HEK293 (cell line): ENCODE data around the gene SEC11C.

Experiments
- CTCF ChIA-PET: fragments of 350-600 bp; formaldehyde crosslinking; extraction: SDS; loops from one replicate; lab custom pipeline; 2021; ENCODE audit warnings: antibody characterized with exemption; lab: Yijun Ruan, JAX
- POLR2A ChIA-PET: fragments of 300-600 bp; formaldehyde crosslinking; extraction: SDS; loops from one replicate; lab custom pipeline; 2020; ENCODE audit warnings: antibody characterized with exemption, inconsistent platforms; lab: Yijun Ruan, JAX
- H3K27ac ChIP-seq: fragments of 200-500 bp; sonication (Bioruptor generic); 2 replicates; pipeline ENCODE4 v1.5.1; 2014; ENCODE audit warnings: low read depth, low read length, control low read depth, inconsistent platforms; ENCODE audit errors: extremely low read depth
- H3K36me3 ChIP-seq, 2 experiments: fragments of 200-500 bp in 1 of 2; sonication (Bioruptor generic) in 1 of 2; 1 replicate in 1 of 2; 2 replicates in 1 of 2; pipeline ENCODE4 v1.5.1; 2014 to 2017; ENCODE audit warnings: inconsistent platforms in 2 of 2, low read length in 2 of 2; ENCODE audit not compliant: control insufficient read depth in 2 of 2, insufficient read depth in 1 of 2
- H3K4me1 ChIP-seq: fragments of 200-500 bp; sonication (Bioruptor generic); 2 replicates; pipeline ENCODE4 v1.5.1; 2014; ENCODE audit warnings: mild to moderate bottlenecking, low read length, inconsistent platforms; ENCODE audit not compliant: control insufficient read depth, insufficient read depth
- H3K4me3 ChIP-seq: 2 replicates; pipeline ENCODE4 v1.5.1; 2011; ENCODE audit warnings: low read depth, mild to moderate bottlenecking, control low read depth, low read length, moderate library complexity
- H3K9me3 ChIP-seq: fragments of 200-500 bp; sonication (Bioruptor generic); 2 replicates; pipeline ENCODE4 v1.5.1; 2014; ENCODE audit warnings: low read depth, low read length, inconsistent platforms; ENCODE audit not compliant: control insufficient read depth, insufficient read depth
- BCL11B ChIP-seq: fragments of 450-650 bp; formaldehyde crosslinking; IDR thresholded peaks from 2 replicates; pipeline ENCODE4 v1.5.1; 2016; ENCODE audit warnings: low read depth, missing biosample characterization, missing genetic modification characterization
- HOXA7 ChIP-seq: sonication (generic); formaldehyde crosslinking; IDR thresholded peaks from 2 replicates; pipeline ENCODE4 v1.8.1; 2022; ENCODE audit warnings: missing genetic modification reagents, borderline replicate concordance
- ZBTB7A ChIP-seq: fragments of 450-650 bp; formaldehyde crosslinking; IDR thresholded peaks from 2 replicates; pipeline ENCODE4 v1.5.1; 2016; ENCODE audit warnings: low read depth, missing biosample characterization, missing genetic modification characterization
- ZNF140 ChIP-seq: fragments of 450-650 bp; formaldehyde crosslinking; IDR thresholded peaks from 2 replicates; pipeline ENCODE4 v1.5.1; 2016; ENCODE audit warnings: missing biosample characterization, missing genetic modification characterization
- ZNF148 ChIP-seq: fragments of 450-650 bp; formaldehyde crosslinking; IDR thresholded peaks from 2 replicates; pipeline ENCODE4 v1.5.0; 2017; ENCODE audit warnings: missing biosample characterization, missing genetic modification characterization, borderline replicate concordance
- ZNF175 ChIP-seq: fragments of 450-650 bp; formaldehyde crosslinking; IDR thresholded peaks from 2 replicates; pipeline ENCODE4 v1.5.1; 2016; ENCODE audit warnings: missing biosample characterization, missing genetic modification characterization
- ZNF202 ChIP-seq: fragments of 450-650 bp; formaldehyde crosslinking; IDR thresholded peaks from 2 replicates; pipeline ENCODE4 v1.5.1; 2016; ENCODE audit warnings: missing biosample characterization, missing genetic modification characterization, borderline replicate concordance
- ZNF214 ChIP-seq: fragments of 450-650 bp; formaldehyde crosslinking; IDR thresholded peaks from 2 replicates; pipeline ENCODE4 v1.5.1; 2017; ENCODE audit warnings: missing biosample characterization, mild to moderate bottlenecking, missing genetic modification characterization, borderline replicate concordance
- ZNF239 ChIP-seq: fragments of 450-650 bp; formaldehyde crosslinking; IDR thresholded peaks from 2 replicates; pipeline ENCODE4 v1.5.1; 2016; ENCODE audit warnings: missing biosample characterization, missing genetic modification characterization
- ZNF48 ChIP-seq: fragments of 450-650 bp; formaldehyde crosslinking; IDR thresholded peaks from 2 replicates; pipeline ENCODE4 v1.5.1; 2016; ENCODE audit warnings: missing biosample characterization, missing genetic modification characterization
- ZNF501 ChIP-seq: fragments of 450-650 bp; formaldehyde crosslinking; IDR thresholded peaks from 2 replicates; pipeline ENCODE4 v1.5.1; 2016; ENCODE audit warnings: missing biosample characterization, missing genetic modification characterization
- ZNF514 ChIP-seq: fragments of 450-650 bp; formaldehyde crosslinking; IDR thresholded peaks from 2 replicates; pipeline ENCODE4 v1.5.1; 2016; ENCODE audit warnings: missing biosample characterization, missing genetic modification characterization
- ZNF670 ChIP-seq: fragments of 450-650 bp; formaldehyde crosslinking; IDR thresholded peaks from 2 replicates; pipeline ENCODE4 v1.5.1; 2016; ENCODE audit warnings: missing biosample characterization, missing genetic modification characterization, low read depth
- ZNF677 ChIP-seq: fragments of 450-650 bp; IDR thresholded peaks from 2 replicates; pipeline ENCODE4 v1.5.0; 2018; ENCODE audit warnings: missing biosample characterization, mild to moderate bottlenecking, missing genetic modification characterization, moderate library complexity
- ZNF704 ChIP-seq: fragments of 450-650 bp; formaldehyde crosslinking; IDR thresholded peaks from 2 replicates; pipeline ENCODE4 v1.5.1; 2016; ENCODE audit warnings: missing biosample characterization, missing genetic modification characterization
- ZNF843 ChIP-seq: fragments of 450-650 bp; formaldehyde crosslinking; IDR thresholded peaks from 2 replicates; pipeline ENCODE4 v1.5.1; 2016; ENCODE audit warnings: missing biosample characterization, missing genetic modification characterization
- ZSCAN16 ChIP-seq: fragments of 450-650 bp; formaldehyde crosslinking; IDR thresholded peaks from 2 replicates; pipeline ENCODE4 v1.5.1; 2016; ENCODE audit warnings: missing biosample characterization, missing genetic modification characterization
- ZSCAN5A ChIP-seq: fragments of 450-650 bp; formaldehyde crosslinking; IDR thresholded peaks from 2 replicates; pipeline ENCODE4 v1.5.1; 2016; ENCODE audit warnings: missing biosample characterization, missing genetic modification characterization
- TF ChIP-seq, protein P1 (sequence below): fragments of 450-650 bp; formaldehyde crosslinking; IDR thresholded peaks from 2 replicates; pipeline ENCODE4 v1.5.1; 2016; ENCODE audit warnings: missing biosample characterization, missing genetic modification characterization, borderline replicate concordance
- TF ChIP-seq, protein P2 (sequence below): fragments of 450-650 bp; formaldehyde crosslinking; IDR thresholded peaks from 2 replicates; pipeline ENCODE4 v1.5.1; 2016; ENCODE audit warnings: missing biosample characterization, missing genetic modification characterization
- TF ChIP-seq, protein P3 (sequence below): fragments of 450-650 bp; formaldehyde crosslinking; IDR thresholded peaks from 2 replicates; pipeline ENCODE4 v1.5.1; 2017; ENCODE audit warnings: missing biosample characterization, missing genetic modification characterization
- TF ChIP-seq, protein P4 (sequence below): fragments of 450-650 bp; formaldehyde crosslinking; IDR thresholded peaks from 2 replicates; pipeline ENCODE4 v1.5.1; 2016; ENCODE audit warnings: missing biosample characterization, missing genetic modification characterization

SEC11C gene

DNA sequence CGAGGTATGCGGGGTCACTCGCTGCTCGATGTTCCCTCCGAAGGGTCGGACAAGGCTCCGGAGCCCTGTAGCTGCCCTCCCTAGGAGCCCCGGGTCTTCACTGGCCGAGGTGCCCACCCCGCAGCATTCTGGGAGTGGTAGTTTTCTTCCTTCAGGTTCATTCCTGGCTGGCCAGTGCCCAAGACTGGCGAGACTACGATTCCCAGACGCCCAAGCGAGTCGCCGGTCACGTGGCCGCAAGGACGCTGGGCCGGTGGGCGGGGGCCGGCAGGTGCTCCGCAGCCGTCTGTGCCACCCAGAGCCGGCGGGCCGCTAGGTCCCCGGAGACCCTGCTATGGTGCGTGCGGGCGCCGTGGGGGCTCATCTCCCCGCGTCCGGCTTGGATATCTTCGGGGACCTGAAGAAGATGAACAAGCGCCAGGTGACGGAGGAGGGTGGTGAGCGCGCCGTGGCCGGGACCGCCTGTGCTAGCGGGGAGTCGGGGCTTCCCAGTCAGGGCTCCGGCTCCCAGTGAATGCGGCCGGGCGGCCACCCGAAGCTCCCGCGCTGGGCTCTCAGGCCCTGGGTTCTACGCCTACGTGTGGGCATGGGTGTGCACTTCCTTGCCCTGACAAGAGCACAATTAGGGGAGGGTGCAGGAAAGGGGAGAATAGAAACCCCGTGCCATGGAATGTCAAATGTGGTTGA is at the start of gene SEC11C:
Gene SEC11C (plus strand): TSS at position 270 of the 687 bp plus-strand sequence. CDS start 65 bp downstream, at position 335.
- ChIA-PET POLR2A (interaction anchor here (0.7 to 1.6 kb wide), 3 partner anchors 10 to 16 kb away, joined by 3 to 4 read pairs (median 3); no protein-coding TSS in a partner anchor), CTCF (interaction anchor here (0.6 to 1.6 kb wide), 7 partner anchors 50 to 1048 kb away, joined by 3 to 5 read pairs (median 3); partner anchors contain the start of gene RAX)
- H3K4me1 ChIP-seq: peaks cover 16% of the 10 kb centered on the region
- peak within 1 kb of the TSS; percentile 81 for H3K4me3 ChIP-seq
- H3K9me3 ChIP-seq: no peaks in the 10 kb centered on the region
- peak within 1 kb of the TSS; percentile 88 for H3K27ac ChIP-seq
- H3K36me3 ChIP-seq: no peaks in the 10 kb centered on the region
- TF ChIP-seq ZSCAN5A (tag by site-specific recombination): no peak
- no peak for TF ChIP-seq ZNF48 (tag by site-specific recombination)
- no peak for TF ChIP-seq ZNF214 (tag by site-specific recombination)
- TF ChIP-seq ZNF704 (tag by site-specific recombination): no peak
- no peak for TF ChIP-seq ZNF514 (tag by site-specific recombination)
- TF ChIP-seq ZNF175 (tag by site-specific recombination): no peak
- TF ChIP-seq ZNF140: no peak
- TF ChIP-seq, protein P1, sequence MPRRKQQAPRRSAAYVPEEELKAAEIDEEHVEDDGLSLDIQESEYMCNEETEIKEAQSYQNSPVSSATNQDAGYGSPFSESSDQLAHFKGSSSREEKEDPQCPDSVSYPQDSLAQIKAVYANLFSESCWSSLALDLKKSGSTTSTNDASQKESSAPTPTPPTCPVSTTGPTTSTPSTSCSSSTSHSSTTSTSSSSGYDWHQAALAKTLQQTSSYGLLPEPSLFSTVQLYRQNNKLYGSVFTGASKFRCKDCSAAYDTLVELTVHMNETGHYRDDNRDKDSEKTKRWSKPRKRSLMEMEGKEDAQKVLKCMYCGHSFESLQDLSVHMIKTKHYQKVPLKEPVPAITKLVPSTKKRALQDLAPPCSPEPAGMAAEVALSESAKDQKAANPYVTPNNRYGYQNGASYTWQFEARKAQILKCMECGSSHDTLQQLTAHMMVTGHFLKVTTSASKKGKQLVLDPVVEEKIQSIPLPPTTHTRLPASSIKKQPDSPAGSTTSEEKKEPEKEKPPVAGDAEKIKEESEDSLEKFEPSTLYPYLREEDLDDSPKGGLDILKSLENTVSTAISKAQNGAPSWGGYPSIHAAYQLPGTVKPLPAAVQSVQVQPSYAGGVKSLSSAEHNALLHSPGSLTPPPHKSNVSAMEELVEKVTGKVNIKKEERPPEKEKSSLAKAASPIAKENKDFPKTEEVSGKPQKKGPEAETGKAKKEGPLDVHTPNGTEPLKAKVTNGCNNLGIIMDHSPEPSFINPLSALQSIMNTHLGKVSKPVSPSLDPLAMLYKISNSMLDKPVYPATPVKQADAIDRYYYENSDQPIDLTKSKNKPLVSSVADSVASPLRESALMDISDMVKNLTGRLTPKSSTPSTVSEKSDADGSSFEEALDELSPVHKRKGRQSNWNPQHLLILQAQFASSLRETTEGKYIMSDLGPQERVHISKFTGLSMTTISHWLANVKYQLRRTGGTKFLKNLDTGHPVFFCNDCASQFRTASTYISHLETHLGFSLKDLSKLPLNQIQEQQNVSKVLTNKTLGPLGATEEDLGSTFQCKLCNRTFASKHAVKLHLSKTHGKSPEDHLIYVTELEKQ (tag by site-specific recombination): no peak
- 0 out of 2 replicates have a peak, but pooled peaks have one; percentile 68 for TF ChIP-seq HOXA7 (CRISPR knock-in tag)
- TF ChIP-seq ZNF670 (tag by site-specific recombination): no peak
- no peak for TF ChIP-seq ZNF843 (tag by site-specific recombination)
- TF ChIP-seq ZNF677 (tag by site-specific recombination): no peak
- peak; percentile 47 for TF ChIP-seq ZNF501 (tag by site-specific recombination)
- no peak for TF ChIP-seq BCL11B (tag by site-specific recombination)
- TF ChIP-seq, protein P2, sequence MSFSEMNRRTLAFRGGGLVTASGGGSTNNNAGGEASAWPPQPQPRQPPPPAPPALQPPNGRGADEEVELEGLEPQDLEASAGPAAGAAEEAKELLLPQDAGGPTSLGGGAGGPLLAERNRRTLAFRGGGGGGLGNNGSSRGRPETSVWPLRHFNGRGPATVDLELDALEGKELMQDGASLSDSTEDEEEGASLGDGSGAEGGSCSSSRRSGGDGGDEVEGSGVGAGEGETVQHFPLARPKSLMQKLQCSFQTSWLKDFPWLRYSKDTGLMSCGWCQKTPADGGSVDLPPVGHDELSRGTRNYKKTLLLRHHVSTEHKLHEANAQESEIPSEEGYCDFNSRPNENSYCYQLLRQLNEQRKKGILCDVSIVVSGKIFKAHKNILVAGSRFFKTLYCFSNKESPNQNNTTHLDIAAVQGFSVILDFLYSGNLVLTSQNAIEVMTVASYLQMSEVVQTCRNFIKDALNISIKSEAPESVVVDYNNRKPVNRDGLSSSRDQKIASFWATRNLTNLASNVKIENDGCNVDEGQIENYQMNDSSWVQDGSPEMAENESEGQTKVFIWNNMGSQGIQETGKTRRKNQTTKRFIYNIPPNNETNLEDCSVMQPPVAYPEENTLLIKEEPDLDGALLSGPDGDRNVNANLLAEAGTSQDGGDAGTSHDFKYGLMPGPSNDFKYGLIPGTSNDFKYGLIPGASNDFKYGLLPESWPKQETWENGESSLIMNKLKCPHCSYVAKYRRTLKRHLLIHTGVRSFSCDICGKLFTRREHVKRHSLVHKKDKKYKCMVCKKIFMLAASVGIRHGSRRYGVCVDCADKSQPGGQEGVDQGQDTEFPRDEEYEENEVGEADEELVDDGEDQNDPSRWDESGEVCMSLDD (tag by site-specific recombination): no peak; the same call in 1 of the 2 replicates
- no peak for TF ChIP-seq ZSCAN16
- TF ChIP-seq, protein P3, sequence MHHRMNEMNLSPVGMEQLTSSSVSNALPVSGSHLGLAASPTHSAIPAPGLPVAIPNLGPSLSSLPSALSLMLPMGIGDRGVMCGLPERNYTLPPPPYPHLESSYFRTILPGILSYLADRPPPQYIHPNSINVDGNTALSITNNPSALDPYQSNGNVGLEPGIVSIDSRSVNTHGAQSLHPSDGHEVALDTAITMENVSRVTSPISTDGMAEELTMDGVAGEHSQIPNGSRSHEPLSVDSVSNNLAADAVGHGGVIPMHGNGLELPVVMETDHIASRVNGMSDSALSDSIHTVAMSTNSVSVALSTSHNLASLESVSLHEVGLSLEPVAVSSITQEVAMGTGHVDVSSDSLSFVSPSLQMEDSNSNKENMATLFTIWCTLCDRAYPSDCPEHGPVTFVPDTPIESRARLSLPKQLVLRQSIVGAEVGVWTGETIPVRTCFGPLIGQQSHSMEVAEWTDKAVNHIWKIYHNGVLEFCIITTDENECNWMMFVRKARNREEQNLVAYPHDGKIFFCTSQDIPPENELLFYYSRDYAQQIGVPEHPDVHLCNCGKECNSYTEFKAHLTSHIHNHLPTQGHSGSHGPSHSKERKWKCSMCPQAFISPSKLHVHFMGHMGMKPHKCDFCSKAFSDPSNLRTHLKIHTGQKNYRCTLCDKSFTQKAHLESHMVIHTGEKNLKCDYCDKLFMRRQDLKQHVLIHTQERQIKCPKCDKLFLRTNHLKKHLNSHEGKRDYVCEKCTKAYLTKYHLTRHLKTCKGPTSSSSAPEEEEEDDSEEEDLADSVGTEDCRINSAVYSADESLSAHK (tag by site-specific recombination): peak; percentile 48; the same call in 1 of the 2 replicates
- no peak for TF ChIP-seq ZNF148
- TF ChIP-seq ZNF239 (tag by site-specific recombination): no peak
- no peak; the same call in 1 of the 2 replicates for TF ChIP-seq ZBTB7A (tag by site-specific recombination)
- TF ChIP-seq, protein P4, sequence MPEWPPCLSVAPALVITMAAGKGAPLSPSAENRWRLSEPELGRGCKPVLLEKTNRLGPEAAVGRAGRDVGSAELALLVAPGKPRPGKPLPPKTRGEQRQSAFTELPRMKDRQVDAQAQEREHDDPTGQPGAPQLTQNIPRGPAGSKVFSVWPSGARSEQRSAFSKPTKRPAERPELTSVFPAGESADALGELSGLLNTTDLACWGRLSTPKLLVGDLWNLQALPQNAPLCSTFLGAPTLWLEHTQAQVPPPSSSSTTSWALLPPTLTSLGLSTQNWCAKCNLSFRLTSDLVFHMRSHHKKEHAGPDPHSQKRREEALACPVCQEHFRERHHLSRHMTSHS (tag by site-specific recombination): no peak
- no peak for TF ChIP-seq ZNF202 (tag by site-specific recombination)
